Upper lobe of left lung (tissue), 4 donors: ENCODE measurements around the gene KIR3DL3.
"Not testable (repeated sequence)": the region's sequence is repeated elsewhere in the genome, so short reads cannot be mapped to it uniquely, and the experiment has no call there.

Source experiments
- EP300 ChIP-seq, 4 donors: sonication (generic); formaldehyde crosslinking; IDR thresholded peaks; one replicate each; pipeline ENCODE4 v1.5.1; 2017; ENCODE audit warnings: antibody characterized with exemption in 4 of 4, control low read depth in 2 of 4
- POLR2A ChIP-seq, 4 donors: fragments of 450-650 bp; IDR thresholded peaks; one replicate each; pipeline ENCODE4 v1.5.1; 2016 to 2017; ENCODE audit warnings: antibody characterized with exemption in 4 of 4, mild to moderate bottlenecking in 2 of 4
- POLR2AphosphoS5 ChIP-seq, 2 donors: sonication (generic); formaldehyde crosslinking; IDR thresholded peaks; one replicate each; pipeline ENCODE4 v1.5.1; 2017; ENCODE audit warnings: antibody characterized with exemption in 2 of 2
- TF ChIP-seq, protein P1 (sequence below), 6 experiments: fragments of 450-650 bp in 4 of 6; fragments of 200-600 bp in 2 of 6; sonication (generic) in 2 of 6; IDR thresholded peaks; one replicate each; pipeline ENCODE4 v1.5.1; 2016 to 2019; ENCODE audit warnings: antibody characterized with exemption in 6 of 6

GRCh38 chr19:54777851-54778250 lies 53.6 kb downstream of the KIR3DL3 start:
- TF ChIP-seq POLR2AphosphoS5, EP300, POLR2A (IDR thresholded peaks at IDR 0.05): not testable (repeated sequence)
- TF ChIP-seq, protein P1, sequence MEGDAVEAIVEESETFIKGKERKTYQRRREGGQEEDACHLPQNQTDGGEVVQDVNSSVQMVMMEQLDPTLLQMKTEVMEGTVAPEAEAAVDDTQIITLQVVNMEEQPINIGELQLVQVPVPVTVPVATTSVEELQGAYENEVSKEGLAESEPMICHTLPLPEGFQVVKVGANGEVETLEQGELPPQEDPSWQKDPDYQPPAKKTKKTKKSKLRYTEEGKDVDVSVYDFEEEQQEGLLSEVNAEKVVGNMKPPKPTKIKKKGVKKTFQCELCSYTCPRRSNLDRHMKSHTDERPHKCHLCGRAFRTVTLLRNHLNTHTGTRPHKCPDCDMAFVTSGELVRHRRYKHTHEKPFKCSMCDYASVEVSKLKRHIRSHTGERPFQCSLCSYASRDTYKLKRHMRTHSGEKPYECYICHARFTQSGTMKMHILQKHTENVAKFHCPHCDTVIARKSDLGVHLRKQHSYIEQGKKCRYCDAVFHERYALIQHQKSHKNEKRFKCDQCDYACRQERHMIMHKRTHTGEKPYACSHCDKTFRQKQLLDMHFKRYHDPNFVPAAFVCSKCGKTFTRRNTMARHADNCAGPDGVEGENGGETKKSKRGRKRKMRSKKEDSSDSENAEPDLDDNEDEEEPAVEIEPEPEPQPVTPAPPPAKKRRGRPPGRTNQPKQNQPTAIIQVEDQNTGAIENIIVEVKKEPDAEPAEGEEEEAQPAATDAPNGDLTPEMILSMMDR (IDR thresholded peaks at IDR 0.05), result not testable (repeated sequence)
